Progenitor cell of endocrine pancreas (in vitro differentiated cells): Measurements from ENCODE around the gene RIPOR1. TPM values are rescaled to one million over a fixed set of nuclear protein-coding genes. Genes with fewer than 3 reads are reported as not detected.

ENCODE experiments used
- DNase-seq: peaks from one replicate; pipeline ENCODE4 v3.0.0; 2021; ENCODE audit warnings: low spot score; ENCODE audit not compliant: unreplicated experiment
- H3K27ac Mint-ChIP-seq: 2 replicates; pipeline ENCODE4 v1.8.0; 2021; ENCODE audit warnings: mild to moderate bottlenecking, moderate library complexity, mixed read lengths
- H3K27me3 Mint-ChIP-seq: 2 replicates; pipeline ENCODE4 v1.8.0; 2021; ENCODE audit warnings: mixed read lengths
- H3K36me3 Mint-ChIP-seq: 2 replicates; pipeline ENCODE4 v1.8.0; 2022; ENCODE audit warnings: mixed read lengths; ENCODE audit not compliant: insufficient read depth
- H3K4me1 Mint-ChIP-seq: 2 replicates; pipeline ENCODE4 v1.8.0; 2021; ENCODE audit warnings: low read depth, mixed read lengths
- H3K4me3 Mint-ChIP-seq: 2 replicates; pipeline ENCODE4 v1.8.0; 2021; ENCODE audit warnings: low read depth, mild to moderate bottlenecking, moderate library complexity, mixed read lengths
- H3K9me3 Mint-ChIP-seq: 2 replicates; pipeline ENCODE4 v1.8.0; 2021; ENCODE audit warnings: low read depth, mixed read lengths
- CTCF ChIP-seq: fragments of 200-600 bp; sonication (generic); IDR thresholded peaks from one replicate; pipeline ENCODE4 v1.5.0; 2021; ENCODE audit warnings: antibody characterized with exemption, mild to moderate bottlenecking; ENCODE audit not compliant: unreplicated experiment
- total RNA-seq: library from RNA; stranded (reverse); gene quantifications from 2 replicates; pipeline ENCODE4 v1.2.1, GENCODE V29; 2021

The RIPOR1 gene
- total RNA-seq, 1 donor from 2014 or later: 72.7 TPM

- peaks cover 5% of the 10 kb centered on the region for H3K4me1 Mint-ChIP-seq
- H3K4me3 Mint-ChIP-seq: no peak overlapping the region
- DNase-seq: no peak
- TF ChIP-seq CTCF: no peak
- no peak overlapping the region for H3K27ac Mint-ChIP-seq
- no peaks in the 10 kb centered on the region for H3K27me3 Mint-ChIP-seq
- H3K9me3 Mint-ChIP-seq: no peaks in the 10 kb centered on the region
- peaks cover 10% of the 10 kb centered on the region for H3K36me3 Mint-ChIP-seq
Observed at GRCh38 chr16:67543582-67543981, 15.0 kb downstream of the RIPOR1 start.

GRCh38 chr16:67544329-67544841, 15.8 kb downstream of the RIPOR1 start:
- Mint-ChIP-seq H3K27me3 (no peaks in the 10 kb centered on the region), H3K27ac (no peak overlapping the region), H3K4me3 (no peak overlapping the region), H3K4me1 (no peaks in the 10 kb centered on the region), H3K36me3 (peaks cover 9% of the 10 kb centered on the region), H3K9me3 (no peaks in the 10 kb centered on the region)
- no peak for TF ChIP-seq CTCF
- DNase-seq: no peak

- Mint-ChIP-seq H3K36me3 (peaks cover 9% of the 10 kb centered on the region), H3K27me3 (no peaks in the 10 kb centered on the region), H3K4me1 (no peaks in the 10 kb centered on the region), H3K27ac (no peak overlapping the region), H3K9me3 (no peaks in the 10 kb centered on the region), H3K4me3 (no peak overlapping the region)
- no peak for TF ChIP-seq CTCF
- DNase-seq: no peak
Observed at GRCh38 chr16:67544844-67545664, 16.4 kb downstream of the RIPOR1 start.

GRCh38 chr16:67545665-67546024, 17.0 kb downstream of the RIPOR1 start:
- peaks cover 5% of the 10 kb centered on the region for H3K36me3 Mint-ChIP-seq
- H3K9me3 Mint-ChIP-seq: no peaks in the 10 kb centered on the region
- no peak overlapping the region for H3K4me3 Mint-ChIP-seq
- no peak for DNase-seq
- TF ChIP-seq CTCF: no peak
- no peaks in the 10 kb centered on the region for H3K27me3 Mint-ChIP-seq
- no peak overlapping the region for H3K27ac Mint-ChIP-seq
- no peaks in the 10 kb centered on the region for H3K4me1 Mint-ChIP-seq

GRCh38 chr16:67546091-67546501, 17.5 kb downstream of the RIPOR1 start:
- no peak overlapping the region for H3K27ac Mint-ChIP-seq
- H3K27me3 Mint-ChIP-seq: no peaks in the 10 kb centered on the region
- H3K4me1 Mint-ChIP-seq: no peaks in the 10 kb centered on the region
- H3K36me3 Mint-ChIP-seq: peaks cover 3% of the 10 kb centered on the region
- no peak for DNase-seq
- H3K4me3 Mint-ChIP-seq: no peak overlapping the region
- H3K9me3 Mint-ChIP-seq: no peaks in the 10 kb centered on the region
- TF ChIP-seq CTCF: no peak
